GM06990 (cell line): ENCODE measurements around the gene CACTIN.

Experiments
- DNase-seq: peaks from one replicate; pipeline ENCODE4 v3.0.0-alpha.2; 2011; ENCODE audit not compliant: insufficient read length; ENCODE audit errors: extremely low read depth
- H3K27me3 ChIP-seq: replicated peaks from 2 replicates; pipeline ENCODE4 v1.6.0; 2011; ENCODE audit warnings: low read length; ENCODE audit not compliant: control insufficient read depth, insufficient read depth
- H3K36me3 ChIP-seq: 2 replicates; pipeline ENCODE4 v1.5.1; 2011; ENCODE audit warnings: low read length; ENCODE audit not compliant: control insufficient read depth, insufficient read depth
- H3K4me3 ChIP-seq: replicated peaks from 2 replicates; pipeline ENCODE4 v1.5.1; 2011; ENCODE audit warnings: low read depth, mild to moderate bottlenecking, control low read depth, low read length
- CTCF ChIP-seq: IDR thresholded peaks from 2 replicates; pipeline ENCODE4 v1.5.1; 2011; ENCODE audit warnings: low read length, control low read depth, mild to moderate bottlenecking, inconsistent platforms; ENCODE audit not compliant: insufficient read depth, poor library complexity, severe bottlenecking

The CACTIN gene

GRCh38 chr19:3608079-3608641 lies 18.4 kb downstream of the CACTIN start:
- Histone ChIP-seq H3K27me3 (no peaks in the 10 kb centered on the region), H3K36me3 (peaks cover 14% of the 10 kb centered on the region), H3K4me3 (no peak overlapping the region)
- no peak for TF ChIP-seq CTCF
- no peak for DNase-seq

GRCh38 chr19:3607303-3608078 lies 19.1 kb downstream of the CACTIN start:
- Histone ChIP-seq H3K27me3 (no peaks in the 10 kb centered on the region), H3K4me3 (no peak overlapping the region), H3K36me3 (peaks cover 13% of the 10 kb centered on the region)
- no peak for DNase-seq
- no peak for TF ChIP-seq CTCF

- DNase-seq, result no peak
- H3K27me3 ChIP-seq, result no peaks in the 10 kb centered on the region
- no peak within 1 kb of the TSS; the same call in 1 of the 2 replicates for H3K4me3 ChIP-seq
- no peak for TF ChIP-seq CTCF
- H3K36me3 ChIP-seq, result peaks cover 9% of the 10 kb centered on the region
Observed at GRCh38 chr19:3606690-3607289, 19.8 kb downstream of the CACTIN start, which contains the start of gene TBXA2R. TBXA2R (minus strand) TSS chr19:3606875; CDS start chr19:3600634, 6,241 bp downstream.

- Histone ChIP-seq H3K4me3 (no peak overlapping the region; the same call in 1 of the 2 replicates), H3K36me3 (peaks cover 6% of the 10 kb centered on the region), H3K27me3 (no peaks in the 10 kb centered on the region)
- no peak for TF ChIP-seq CTCF
- no peak for DNase-seq
Observed at GRCh38 chr19:3606174-3606689, 20.4 kb downstream of the CACTIN start.

GRCh38 chr19:3605770-3606169 lies 20.8 kb downstream of the CACTIN start:
- H3K36me3 ChIP-seq, result peaks cover 2% of the 10 kb centered on the region; the same call in 1 of the 2 replicates
- no peak for TF ChIP-seq CTCF
- no peak overlapping the region for H3K4me3 ChIP-seq
- no peak for DNase-seq
- no peaks in the 10 kb centered on the region for H3K27me3 ChIP-seq
